NCI-H774 (cell line): ENCODE measurements around the gene CCDC85C.
A peak's percentile ranks its signal among the peaks of the same experiment; 100 is the strongest.

Experiments
- DNase-seq: peaks from one replicate; lab custom pipeline; 2025; lab: John Stamatoyannopoulos, UW

The CCDC85C gene

DNA sequence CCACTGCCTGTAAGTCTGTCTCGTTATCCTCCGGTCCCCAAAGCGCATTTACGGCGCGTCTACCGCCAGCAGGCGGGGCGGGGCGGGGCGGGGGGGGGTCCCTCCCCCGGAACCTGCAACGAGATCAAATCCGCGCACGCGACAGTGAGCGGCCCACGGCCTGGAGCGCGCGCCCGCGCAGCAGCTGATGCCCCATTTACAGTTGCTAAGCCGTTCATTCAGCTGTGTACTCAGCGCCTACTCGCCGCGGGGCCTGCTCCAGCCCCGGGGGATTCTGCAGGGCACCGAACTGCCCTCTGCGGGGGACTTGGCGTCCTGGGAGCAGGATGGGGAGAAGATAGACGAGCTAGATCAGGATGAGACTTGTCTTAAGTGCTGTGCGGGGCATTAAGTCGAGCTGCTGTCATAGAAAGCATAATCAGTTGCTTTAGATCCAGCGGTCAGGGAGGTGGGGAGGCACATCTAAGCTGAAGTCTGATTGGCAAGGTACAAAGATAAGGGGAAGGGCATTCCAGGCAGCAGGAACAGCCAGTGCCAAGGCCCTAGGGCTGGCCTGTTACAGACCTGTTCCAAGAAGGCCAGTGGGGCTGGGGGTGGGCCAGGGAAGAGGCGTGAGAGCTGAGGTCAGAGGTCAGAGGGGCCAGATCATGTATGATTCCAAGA is 1.4 kb upstream of the CCDC85C start:
- DNase-seq, result peak; percentile 71

DNA sequence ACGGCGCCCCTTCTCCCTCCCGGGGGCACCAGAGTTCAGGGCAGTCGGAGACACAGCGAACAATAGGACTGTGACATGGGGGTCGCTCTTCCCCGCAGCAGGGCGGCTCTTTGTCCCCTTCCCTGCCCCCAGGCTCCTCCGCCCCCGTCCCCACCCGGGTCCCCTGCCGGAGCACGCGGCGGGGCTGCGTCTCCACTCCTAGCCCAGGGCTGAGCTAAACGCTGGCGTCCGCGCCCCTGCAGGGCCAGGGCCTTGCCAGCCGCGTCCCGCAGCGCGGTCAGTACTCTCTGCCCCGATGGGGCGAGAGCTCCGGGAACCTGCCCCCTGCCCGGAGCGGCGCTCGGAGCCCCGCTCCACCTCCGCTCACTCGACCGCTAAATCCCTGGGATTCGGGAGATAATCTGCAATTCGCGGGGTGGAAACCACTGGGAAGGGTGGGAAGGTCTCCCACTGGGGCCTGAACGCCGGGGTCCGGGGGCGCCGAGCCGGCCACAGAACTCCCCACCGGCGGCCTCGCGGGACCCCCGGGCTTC is 825 bp upstream of the CCDC85C start:
- DNase-seq, result peak; percentile 11

DNA sequence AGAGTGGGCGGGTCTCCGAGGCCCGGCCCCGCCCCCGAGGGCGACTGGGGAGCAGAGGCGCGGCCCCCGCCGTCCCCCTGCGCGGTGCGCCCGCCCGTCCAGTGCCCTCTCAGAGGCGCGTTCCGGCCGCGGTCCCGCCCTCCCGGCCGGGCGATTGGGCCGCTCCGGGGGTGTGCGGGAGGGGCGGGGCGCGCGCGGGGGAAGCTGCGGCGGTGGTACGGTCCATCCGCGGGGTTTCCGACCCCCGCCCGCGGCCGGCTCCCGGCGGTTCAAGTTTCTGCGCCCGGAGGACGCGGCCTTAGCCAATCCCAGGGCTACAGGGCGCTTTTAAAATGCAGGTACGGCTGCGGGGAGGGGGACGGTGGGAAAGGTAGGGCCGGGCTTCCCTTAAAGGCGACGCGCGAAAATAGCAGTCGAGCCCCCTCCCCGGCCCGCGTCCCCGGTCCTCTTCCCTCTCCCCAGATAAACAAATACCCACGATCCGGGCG is 315 bp upstream of the CCDC85C start:
- peak; percentile 97 for DNase-seq

DNA sequence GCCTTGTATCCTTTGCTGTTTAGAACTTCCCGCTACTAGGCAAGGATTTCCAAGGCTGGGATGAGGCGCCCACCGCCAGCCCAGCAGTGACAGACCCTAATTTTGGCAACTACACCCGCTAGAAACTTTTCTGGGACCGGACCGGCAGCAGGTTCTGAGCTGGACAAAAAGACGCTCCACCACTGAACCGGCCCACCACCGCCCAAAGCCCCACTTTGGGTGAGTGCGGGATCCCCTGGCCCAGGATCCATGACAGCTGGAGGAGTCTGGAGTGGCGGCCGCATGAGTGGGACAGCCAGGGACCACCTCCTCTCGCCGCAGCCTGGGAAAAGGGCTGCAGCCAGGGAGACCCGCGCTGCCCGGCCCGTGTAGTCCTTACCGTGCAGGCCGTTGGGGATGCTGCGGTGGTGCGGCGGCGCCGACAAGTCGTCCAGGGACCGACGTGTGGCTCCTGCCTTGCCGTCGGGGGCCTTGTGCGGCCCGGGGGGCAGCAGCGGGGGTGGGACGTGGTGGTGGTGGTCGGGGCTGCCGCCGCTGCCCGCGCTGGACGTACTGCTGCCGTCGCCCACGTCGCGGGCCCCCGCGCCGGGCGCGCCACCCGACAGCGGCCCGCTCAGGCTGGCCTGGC is 1.1 kb downstream of the CCDC85C start:
- DNase-seq, result no peak

DNA sequence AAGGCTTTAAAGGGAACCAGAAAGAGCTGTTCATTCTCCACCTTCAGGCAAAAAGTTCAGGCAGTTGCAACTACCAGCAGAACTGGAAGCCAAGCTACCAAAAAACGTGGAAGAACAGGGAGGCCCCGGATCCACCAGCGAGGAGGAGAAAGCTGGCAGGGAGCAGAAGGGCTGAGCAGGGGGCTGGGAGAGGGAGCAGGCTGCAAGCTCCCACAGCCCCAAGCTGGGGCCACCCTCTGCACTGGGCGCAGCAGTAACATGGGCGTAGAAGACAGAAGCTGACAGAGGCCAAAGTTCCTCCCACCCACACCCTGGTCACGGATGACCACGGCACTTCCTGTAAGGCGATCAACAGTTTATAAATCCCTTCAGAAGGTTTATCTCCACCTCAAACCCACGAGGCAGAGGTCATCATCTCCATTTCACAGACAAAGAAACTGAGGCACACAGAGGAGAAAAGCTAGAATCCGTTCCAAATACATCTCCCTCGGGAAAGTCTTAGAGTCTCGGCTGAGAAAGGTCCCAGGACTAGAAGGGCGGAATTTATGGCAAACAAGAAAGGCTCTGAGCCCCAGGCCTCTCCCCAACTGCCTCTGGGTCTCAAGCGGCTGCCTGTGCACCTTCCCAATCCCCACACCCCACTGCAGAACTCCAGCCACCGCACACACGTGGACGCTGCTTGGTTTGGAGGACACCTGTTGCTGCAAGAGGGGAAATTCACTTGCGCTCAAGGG is 1.8 kb downstream of the CCDC85C start:
- no peak for DNase-seq

DNA sequence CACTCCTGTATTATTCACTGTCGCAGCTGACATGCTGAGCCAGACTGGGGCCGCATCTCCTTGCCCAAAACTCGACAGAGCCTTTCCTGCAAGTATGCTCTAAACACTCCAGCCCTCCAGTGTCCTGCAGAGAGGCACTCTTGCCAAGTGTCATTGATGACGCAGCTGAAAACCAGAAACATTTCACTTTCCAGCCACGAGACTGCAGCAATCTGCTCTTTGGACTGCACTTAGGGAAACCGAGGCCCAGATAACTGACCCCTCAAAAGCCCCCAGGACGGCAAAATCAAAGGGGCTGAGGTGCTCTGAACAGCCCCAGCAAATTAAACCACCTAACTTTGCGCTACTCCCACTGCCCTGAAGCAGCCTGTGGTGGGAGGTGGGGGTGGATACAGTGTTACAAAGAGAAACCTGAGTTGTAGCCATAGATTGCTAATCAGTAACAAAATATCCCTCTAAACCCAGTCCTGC is 2.6 kb downstream of the CCDC85C start:
- DNase-seq, result no peak

DNA sequence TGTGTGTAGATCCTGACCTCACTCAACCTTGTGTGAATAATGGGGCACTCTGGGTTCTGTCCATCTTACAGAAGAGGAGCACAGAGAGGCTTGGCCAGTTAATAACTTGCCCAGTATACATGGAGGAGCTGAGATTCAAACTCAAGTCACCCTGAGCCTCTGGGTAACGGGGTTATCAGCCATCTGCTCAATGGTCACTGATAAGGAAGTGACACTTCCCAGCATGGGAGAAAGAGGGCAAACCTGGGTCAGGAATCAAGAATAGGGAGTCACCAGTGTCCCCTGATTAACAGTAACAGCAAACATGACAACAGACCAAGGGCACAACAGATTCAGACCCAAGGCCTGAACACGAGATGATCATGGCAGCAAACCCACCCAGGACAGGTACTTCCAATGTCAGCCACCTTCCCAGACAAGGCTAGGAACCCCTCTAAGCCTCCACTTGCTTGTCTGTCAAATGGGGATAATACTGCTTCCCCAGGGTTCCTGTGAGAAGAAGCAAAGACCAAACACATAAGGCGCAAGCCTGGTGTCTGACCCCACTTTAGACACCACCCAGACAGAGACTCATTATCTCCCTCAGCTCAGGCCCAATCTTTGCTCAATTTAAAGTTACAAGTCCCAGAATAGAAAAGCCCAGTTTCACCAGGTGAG is 3.6 kb downstream of the CCDC85C start:
- no peak for DNase-seq

DNA sequence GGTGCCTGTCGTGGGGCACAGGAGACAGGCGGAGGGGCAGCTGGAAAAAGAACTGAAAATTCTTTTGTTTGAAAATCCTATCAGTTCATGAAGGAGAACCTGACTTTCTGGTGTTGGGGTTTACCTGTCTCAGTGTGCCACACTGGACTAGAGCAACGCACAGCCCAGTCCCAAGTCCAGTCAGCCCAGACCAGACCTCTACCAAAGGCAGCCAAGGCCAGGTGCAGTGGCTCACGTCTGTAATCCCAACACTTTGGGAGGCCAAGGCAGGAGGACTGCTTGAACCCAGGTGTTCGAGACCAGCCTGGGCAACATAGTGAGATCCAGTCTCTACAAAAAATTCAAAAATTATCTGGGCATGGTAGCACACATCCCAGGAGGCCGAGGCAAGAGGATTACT is 4.6 kb downstream of the CCDC85C start:
- DNase-seq, result no peak

DNA sequence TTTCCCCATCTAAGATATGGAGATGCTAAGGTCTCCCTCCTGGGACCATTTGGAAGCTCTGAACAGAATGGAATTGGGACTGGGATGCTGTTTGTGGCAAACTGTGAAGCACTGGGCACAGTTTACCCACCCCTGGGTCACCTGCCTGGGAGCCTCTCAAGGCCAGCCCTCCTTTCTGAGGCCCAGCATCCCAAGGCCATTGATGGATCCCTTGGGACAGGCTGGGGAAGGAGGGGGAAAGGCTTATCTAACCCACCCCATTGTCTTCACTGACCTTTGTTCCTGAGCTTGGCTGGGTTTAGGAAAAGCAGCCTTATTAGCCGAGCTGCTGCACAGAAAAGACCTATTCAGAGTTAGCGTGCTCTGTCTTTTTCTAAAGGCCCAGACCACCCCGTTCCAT is 5.2 kb downstream of the CCDC85C start:
- no peak for DNase-seq

DNA sequence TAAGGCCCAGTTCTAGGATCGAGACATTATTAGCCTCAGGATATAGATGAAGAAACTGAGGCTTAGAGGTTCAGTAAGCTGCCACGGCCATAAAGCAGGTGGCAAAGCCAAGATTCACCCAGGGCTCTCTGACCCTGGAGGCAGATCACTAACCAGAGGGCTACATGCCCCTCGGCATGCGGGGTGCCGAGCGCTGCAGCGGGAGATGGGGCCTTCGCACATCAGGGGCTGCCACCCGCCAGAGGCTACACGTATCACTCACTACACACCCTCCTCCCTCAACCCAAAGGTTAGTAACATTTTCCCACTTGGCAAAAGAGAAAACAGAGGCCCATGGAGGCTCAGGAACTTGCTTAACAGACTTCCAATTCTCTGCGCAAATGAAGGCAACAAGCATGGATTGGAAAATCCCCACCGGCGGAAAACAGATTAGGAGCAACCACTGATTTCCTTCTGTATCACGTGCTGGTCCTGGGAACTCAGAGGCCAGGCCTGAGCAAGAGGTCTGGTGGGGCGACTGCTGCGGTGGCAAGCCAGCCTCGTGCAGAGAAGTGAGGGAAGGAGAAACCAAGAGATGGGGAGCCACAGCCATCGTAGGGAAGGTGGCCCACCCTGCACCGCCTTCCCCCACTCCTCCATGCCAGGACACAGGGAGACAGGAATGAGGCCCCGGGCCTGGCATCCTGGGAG is 6.0 kb downstream of the CCDC85C start:
- no peak for DNase-seq

DNA sequence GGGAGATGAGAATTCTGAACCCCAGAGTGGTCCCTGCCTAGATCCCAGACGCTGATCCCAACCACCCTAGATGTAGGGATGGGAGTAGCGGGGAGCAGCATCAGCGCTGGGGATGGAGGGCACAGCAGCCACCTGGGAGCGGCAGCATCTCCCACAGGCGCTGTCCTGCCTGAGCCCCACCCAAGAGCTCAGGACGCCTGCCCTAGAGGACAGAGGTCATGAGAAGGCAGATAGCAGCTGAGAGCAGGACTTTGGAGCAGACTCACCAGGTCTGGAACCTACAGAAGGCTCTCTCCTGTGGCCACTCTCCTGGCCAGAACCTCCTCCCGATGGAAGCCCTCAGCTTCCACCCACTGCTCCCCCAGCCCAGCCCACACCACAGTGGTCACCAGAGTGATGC is 7.2 kb downstream of the CCDC85C start:
- DNase-seq, result no peak

GRCh38 chr14:99596071-99596627 is 7.9 kb downstream of the CCDC85C start:
- no peak for DNase-seq

- DNase-seq, result no peak
Measured at GRCh38 chr14:99595524-99595923, 8.5 kb downstream of the CCDC85C start.

DNA sequence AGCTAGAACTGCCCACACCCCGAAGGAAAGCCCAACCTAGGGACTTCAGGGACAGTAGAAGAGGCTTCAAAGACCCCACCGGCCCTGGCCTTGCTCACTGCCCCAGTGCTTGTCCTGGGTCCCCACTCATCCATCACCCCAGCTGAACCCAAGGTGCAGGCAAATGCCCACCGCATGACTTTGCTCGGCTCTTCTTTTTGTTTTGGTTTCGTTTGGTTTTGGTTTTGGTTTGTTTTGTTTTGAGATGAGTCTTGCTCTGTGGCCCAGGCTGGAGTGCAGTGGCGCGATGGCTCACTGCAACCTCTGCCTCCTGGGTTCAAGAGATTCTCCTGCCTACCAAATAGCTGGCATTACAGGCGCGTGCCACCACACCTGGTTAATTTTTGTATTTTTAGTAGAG is 9.0 kb downstream of the CCDC85C start:
- no peak for DNase-seq

DNA sequence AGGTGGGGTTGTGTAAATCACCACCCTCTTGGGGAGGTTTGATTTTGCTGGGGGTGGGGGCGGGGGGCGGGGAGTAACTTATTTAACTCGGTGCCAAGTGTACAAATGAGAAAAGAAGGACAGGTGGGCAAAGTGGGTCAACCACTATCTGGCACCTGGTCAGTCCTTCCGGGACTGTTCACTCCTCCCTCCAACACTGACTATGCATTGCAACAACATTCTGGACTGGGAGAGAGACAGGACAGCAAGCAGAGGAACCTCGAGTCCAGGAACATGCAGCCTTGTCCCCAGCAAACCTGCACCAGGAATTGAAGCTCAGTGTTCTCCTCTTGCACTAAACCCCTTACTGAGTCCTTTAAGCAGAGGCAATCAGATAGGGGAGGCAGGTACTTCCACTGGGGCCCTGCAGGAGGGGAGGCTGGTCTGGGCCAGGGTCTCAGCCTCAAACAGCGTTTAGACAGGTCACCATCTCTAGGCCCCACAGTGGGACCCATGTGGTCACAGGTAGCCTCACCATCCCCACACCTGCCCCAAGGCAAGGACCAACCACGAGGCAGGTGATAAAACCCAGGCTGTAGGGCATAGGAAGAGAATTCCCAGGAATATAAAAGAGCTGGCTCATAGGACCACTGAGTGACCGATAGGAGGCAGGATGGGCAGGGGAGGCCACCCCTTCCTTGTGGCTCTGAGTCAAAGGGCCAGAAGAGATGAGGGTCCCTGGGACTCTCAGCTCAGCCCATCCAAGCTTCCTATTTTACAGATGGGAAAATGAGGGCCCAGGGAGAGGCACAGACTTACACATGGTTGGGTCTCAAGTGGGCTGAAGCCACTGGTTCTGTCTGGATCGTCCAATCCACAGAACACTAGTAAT is 9.8 kb downstream of the CCDC85C start:
- no peak for DNase-seq

GRCh38 chr14:99592933-99593753 is 10.9 kb downstream of the CCDC85C start:
- DNase-seq, result no peak

- no peak for DNase-seq
Measured at GRCh38 chr14:99592394-99592793, 11.6 kb downstream of the CCDC85C start.

GRCh38 chr14:99590746-99591555 is 13.1 kb downstream of the CCDC85C start:
- DNase-seq, result no peak
